CD4-positive, alpha-beta T cell treated with Interleukin-6 for 4 hours (primary cell): ENCODE measurements around the gene SNTG2.

Experiments
- DNase-seq: peaks from one replicate; pipeline ENCODE4 v3.0.0-alpha.2; 2020; ENCODE audit warnings: mixed read lengths

The SNTG2 gene

DNA sequence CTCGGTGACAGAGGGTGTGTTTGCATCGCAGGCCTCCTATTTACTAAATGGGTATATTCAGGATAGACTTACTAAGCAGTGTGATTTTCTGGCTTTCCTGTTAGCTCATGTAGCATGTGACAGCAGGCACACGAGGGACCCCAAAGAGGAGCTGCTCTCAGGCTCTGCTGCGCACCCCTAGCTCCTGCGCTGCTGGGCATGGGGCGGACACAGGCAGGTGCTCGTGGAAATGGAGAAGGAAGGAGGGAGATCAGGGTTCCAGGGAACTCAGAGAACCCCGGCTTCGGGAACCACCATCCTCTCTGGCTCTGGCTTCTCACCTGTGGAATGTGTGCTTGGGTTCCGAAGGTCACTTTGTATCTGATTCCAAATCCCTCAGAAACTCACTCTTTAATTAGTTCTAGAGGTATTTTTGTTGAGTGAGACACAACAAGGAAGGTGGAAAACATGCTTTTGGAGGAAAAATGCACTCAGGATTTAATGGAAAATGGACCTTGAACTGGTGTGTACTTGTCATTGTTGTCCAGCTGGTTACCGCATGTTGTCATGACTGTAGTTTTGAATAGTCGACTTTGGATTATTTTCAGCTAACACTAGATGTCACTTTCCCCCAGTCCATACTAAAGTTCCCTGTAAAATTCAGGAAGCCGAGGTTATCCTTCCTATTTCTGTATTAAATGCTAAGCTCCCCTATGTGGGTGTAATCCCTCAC, 3.5 kb downstream of the SNTG2 start:
- no peak for DNase-seq

DNA sequence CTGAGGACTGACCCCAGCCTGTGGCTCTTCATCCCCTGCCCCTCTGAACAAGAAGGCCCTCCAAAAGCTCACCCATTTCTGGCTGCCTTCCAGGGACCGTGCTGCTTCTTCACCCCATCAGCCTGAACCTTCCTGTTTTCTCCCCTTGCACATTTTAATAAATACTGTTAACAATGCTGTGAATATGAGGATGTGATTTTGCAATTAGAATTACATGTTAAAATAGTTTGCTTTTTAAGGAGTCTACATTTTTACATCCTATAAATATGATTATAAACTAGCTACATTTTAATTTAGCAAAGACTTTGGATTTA, 4.0 kb downstream of the SNTG2 start:
- no peak for DNase-seq

DNA sequence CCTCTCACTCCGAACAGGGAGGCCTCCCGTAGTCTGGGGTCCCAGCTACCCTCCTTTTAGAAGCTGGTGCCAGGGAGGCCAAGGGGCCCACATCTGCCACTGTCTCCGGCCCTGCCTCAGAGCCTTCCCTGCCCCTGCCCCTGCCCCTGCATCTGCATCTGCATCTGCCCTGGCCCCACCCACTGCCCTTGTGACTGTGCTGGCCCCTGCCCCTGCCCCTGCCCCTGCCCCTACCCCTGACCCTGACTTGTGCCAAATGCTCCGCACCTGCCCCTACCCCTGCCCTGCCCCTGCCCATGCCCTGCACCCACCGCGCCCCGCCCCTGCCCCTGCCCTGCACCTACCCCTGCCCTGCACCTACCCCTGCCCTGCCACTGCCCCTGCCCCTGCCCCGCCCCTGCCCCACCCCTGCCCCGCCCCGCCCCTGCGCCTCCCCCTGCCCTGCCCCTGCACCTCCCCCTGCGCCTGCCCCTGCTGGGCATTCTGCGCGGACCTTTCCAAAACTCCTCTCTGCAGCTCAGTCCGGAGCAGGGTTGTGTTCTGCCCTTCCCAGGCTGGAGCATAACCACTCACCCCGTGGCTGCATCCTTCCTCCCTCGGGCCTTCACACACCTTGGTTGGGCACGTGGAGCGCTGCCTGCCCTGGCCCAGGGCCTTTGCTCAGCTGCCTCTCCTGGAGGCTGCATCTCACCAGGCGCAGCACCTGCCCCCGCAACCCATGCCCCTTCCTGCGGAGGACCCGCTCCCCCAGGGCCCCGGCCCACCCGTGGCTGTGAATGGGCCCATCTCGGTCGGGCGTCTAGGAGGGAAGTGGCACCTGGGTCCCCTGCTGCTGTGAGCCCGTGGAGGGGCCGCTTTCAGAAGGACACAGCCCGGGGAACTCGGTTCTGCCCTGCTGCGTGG, 5.4 kb downstream of the SNTG2 start:
- no peak for DNase-seq

DNA sequence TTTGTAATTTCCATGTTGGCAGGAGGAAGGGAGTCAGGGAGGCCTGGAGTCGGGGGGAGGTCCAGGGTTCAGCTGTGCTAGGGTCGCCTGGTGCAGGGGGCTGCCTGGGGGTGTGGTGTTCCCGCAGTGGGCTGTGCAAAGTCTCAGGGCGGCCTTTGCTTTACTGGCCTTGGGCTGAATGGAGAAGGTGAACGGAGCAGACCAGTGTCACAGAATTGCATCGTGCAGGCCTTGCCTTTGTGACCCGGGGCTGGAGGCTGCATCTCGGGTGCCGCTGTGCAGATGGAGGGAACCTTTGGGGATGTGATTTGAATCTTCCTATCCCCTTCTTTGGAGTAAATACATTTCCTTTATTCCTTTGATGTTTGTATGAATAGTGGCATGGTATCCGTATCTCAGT, 8.8 kb downstream of the SNTG2 start:
- no peak for DNase-seq

DNA sequence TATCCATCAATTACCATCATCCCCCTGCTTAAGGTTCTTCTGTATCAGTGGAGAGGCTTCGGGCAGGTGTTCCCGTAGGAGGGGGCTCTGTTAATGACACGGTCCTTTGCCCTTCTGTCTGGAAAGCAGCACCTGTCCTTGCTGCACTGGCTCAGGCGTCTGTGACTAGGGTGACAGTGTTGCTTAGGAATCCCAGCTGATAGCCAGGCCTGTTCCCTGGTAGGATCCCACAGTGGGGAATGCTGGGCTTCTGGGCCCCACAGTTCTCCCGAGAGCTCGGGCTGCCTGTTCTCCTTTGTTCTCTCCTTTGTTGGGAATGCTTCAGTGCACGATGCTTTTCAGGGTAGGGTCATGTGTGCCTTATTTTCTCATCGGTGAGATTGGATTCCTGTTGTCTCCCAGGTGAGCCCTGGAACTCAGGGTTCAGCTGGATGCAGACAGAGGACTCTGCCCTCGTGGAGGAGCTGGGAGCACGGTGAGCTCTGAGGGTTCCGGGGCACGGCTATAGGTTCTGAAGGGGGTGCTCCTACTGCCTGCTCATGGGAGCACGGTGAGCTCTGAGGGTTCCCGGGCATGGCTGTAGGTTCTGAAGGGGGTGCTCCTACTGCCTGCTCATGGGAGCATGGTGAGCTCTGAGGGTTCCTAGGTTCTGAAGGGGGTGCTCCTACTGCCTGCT, 9.6 kb downstream of the SNTG2 start:
- no peak for DNase-seq

DNA sequence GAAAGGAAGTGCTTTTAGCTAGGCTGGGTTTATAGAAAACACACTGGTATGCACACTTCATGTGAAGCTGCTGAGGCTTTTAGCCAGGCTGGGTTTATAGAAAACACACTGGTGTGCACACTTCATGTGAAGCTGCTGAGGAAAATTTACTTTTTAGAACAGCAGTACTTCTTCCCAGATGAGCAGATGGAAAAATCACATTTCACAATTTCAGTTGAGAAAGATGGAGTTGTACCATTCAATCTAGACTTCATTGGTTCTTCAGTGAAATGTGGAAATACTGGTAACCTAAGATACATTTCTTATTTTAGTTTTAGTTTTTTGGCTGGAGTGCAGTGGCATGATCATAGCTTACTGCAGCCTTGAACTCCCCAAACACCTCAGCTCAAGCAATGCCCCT, 11.1 kb downstream of the SNTG2 start:
- DNase-seq, result no peak

DNA sequence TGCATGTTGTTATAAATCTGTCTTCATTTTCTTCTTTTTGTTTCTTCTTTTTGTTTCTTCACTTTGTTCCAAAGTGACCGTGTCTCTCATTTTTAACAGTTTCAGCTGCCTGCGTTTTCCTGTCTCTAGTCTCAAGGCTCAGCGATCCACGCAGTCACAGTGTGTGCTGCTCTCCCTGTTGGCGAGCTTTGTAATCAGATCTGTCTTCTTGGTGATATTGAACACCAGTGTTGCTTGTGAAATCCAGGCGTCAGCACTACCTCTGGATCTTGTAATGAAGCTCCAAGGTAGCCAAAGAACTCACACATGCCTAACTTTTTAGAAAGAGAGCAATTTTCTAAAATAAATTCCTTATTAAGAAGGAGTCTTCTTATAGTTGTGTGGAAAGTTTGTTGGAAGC, 13.2 kb downstream of the SNTG2 start:
- DNase-seq, result no peak

DNA sequence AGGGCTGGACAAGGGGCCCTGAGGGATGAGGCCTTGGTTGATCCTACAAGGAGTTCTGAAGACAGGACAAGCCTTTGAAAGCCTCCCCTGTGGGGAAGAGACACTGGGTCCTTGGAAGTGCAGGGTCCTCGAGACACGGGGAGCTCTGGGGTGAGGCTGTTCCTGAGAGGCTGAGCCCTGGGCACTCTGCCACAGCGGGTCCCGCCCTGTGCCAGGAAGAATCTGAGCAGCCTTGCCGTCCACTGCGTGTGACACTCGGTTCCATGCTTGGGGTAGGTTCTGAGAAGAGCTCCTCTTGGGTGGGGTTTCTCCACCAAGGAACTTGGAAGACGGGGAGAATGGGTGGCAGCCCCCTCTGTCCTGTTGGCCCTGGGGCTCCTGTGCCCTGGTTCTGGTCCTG, 13.9 kb downstream of the SNTG2 start:
- no peak for DNase-seq

DNA sequence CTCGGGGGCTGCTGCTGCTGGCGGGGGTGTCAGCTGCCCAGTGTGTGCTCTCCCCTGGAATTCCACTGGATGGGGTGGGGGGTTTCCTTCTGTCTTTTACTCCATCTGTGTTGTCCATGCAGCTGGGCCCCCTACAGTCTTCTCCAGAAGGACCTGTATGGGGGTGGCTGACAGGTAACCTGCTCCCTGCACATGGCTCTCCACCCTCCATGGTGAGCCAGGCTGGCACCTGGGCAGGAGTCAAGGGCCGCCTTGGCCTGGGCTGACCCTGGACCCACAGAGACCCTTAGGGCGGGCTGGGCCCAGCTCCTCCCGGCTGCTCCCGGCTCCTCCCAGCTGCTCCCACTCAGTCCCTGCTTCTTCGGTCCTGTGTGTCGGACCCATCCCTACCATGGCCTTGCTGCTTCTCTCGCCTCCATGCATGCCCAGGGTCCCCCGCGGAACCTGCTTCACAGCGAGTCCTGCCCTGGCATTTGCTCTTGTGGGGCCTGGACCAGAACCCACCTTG, 15.0 kb downstream of the SNTG2 start:
- no peak for DNase-seq

DNA sequence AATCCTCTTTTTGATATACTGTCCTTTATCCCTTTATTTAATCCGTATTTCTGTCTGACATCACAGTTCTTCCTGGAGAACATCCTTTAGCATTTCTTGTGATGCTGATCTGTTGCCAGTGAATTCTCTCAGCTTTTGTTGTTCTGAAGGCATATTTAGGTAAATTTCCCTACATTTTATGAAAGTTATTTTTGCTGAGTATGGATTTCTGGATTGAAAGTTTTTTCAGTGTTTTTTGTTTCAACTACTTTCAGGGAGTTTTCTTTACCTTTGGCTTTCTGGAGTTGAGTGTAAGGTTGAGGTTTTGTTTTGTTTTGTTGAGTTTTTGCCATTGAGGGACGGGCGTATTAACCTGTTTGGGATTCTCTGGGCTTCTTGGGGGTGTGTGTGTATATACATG, 22.5 kb downstream of the SNTG2 start:
- DNase-seq, result no peak

DNA sequence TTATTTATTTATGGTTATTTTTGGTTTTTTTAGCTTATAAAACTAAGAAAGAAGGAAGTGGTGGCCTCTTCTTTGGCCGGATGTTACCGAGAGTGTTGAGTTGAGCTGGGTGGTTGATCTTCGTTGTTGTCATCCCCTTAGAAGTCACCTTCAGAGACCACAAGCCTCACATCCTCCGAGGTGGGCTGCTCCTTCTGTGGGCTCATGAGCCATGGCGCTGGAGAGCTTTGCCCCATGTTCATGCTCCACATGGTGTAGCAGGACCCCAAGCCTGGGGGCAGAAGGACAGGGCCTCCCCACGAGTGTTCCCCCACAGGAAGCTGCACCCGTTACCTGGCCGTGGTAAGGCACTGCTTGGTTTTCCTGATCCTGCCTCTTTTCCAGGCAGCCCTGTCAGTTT, 23.4 kb downstream of the SNTG2 start:
- DNase-seq, result peak; percentile 16

DNA sequence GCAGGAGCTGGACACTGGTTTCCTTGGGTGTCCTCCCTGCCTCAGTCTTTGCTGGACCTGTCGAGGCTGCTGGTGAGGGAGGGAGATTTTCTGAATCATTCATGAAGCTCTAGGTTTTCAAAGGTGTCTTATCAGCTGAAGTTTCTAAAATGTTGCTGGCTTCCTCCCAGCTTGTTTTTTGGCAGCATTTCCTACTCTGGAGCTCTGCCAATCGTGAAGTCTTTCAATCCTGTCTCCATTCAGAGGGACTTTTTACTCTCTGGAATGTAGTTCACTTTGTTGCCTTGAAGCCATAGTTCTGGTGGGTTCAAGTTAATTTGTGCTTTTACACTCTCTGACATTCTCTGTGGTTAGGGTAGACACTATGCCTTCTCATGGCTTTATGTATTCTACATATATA, 23.9 kb downstream of the SNTG2 start:
- no peak for DNase-seq

DNA sequence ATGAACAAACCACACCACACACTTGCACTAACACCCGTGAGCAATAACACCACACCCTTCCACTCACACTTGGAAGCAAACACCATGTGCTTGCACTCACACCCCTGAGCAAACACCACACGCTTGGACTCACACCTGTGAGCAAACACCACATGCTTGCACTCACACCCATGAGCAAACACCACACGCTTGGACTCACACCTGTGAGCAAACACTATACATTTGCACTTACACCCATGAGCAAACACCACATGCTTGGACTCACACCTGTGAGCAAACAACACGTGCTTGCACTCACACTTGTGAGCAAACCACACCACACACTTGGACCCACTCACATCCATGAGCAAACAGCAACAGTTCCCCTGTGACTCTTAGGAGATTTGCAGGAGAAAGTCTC, 24.4 kb downstream of the SNTG2 start:
- DNase-seq, result no peak

DNA sequence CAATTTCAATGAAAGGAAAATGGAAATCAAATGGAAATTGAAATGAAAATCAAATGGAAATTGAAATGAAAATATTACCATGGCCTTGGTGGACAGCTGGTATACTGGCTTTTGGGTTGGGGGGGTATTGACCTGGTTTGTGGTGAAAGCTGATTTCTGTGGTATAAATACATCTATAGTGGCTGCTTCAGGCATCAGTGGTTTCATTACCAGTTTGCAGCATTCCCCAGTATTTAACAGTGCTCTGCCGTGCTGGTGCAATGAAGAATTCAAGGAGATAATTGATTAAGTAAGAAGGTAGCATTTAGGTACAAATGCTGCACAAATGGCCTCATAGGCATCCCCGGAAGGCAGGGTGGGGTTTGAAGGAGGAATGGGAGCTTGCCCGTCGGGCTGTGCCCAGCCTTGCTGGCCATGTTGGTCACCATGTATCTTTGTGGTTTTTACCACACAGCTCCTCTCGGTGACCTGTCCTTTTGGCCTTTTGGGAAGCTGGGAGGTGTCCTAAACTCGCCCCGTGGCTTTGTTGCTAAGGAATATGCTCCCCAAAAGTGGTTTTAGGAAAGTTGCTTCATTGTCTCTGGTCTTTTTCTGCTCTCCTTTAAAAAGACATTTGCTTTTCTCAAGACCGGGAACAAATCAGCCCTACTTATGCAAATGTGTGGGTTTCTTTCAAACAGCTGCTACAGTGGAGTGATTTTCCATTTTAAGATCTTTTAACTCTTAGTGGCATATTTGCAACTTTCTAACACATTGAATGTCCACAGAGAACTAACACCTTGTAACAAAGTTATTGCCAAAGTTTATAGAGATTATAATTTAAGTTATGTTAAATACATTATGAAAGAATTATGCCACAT, 28.6 kb downstream of the SNTG2 start:
- DNase-seq, result no peak

DNA sequence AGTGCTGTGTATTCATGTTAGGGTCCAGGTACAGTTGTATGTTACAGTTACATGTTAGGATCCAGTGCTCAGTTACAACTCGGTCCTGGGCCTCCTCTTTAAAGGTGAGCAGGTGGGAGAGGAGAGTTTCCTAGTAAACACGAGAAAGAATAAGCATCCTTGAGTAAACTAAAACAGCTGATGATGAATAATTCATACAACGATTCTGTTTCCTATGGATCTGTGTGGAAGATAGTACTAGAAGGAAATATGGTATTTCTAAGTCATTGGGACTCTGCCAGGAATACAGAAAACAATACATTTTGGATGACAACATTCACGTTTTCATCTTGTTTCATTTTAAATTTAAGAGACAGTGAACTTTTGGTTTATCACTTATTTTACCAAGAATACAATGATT, 29.5 kb downstream of the SNTG2 start:
- no peak for DNase-seq

DNA sequence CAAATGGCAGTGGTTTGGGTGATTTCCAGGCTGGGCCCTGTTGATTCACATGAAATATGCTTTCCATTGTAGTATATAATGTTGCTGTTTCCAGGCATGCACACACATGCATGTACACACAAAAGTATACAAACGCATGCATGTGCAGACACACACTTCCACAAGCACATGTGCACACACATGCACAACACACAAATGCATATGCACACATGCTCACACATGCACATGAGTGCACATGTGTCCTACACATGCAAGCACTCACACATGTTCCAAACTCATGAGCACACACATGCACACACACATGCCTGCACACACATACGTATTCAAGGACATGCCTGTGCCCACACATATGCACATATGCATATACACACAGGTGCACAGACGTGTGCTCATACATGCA, 30.6 kb downstream of the SNTG2 start:
- no peak for DNase-seq

DNA sequence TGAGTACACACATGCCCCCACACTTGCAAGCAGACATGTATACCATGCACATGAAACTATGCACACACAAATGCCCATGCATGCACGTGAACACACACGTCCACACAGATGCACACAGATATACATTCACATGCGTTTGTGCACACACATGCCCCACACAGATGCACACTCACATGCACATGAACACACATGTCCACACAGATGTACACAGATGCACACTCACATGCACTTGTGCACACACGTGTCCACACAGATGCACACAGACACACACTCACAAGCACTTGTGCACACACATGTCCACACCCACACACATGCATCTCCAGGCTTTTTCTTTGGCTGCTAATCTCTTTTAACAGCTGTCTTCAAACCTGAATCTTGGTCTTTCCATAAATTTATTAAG, 31.1 kb downstream of the SNTG2 start:
- no peak for DNase-seq

DNA sequence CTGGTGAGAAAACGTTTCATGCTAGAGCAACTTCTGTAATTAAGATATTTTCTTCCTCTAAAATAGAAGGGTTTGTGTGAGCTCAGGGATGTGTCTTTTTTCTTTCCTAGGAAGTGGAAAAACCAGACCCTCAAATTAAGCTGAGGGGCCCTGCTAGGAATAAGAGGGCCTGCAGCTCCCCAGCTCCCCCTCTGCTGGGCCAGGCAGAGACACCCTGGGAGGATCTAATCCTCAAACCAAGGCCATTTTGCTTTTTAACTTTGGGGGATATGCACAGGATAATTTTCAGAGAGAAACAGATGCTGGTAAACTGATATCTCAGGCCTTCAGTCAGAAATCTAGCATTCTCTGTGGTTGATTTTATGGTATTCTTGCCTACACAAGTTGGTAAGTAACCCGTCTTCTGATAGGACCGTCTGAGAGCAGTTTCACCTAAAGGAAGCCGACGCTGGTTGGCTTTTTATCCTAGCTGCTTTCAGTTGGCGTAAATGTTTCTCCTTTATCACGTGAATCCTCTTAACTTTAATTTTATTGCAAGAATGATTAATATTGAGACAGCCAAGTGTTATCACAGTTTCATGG, 34.8 kb downstream of the SNTG2 start:
- DNase-seq, result no peak

DNA sequence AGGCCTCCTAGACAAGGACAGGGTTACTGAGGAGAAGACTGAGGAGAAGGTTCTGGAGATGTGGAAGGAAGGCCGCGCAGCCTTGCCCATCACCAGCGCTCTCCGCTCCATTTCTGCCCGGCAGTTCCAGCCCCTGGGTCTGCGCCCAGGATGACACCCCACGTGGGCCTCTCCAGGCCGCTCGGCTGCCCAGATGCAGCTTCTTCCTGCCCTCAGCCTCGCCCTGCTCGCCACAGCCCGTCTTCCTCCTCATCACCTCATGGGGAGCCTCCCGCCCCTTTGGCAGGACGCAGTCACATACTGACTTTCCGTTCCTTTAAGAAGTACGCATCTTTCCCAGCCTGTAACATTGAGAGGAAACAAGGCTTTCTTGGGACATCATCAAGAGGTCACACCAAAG, 37.1 kb downstream of the SNTG2 start:
- DNase-seq, result no peak

DNA sequence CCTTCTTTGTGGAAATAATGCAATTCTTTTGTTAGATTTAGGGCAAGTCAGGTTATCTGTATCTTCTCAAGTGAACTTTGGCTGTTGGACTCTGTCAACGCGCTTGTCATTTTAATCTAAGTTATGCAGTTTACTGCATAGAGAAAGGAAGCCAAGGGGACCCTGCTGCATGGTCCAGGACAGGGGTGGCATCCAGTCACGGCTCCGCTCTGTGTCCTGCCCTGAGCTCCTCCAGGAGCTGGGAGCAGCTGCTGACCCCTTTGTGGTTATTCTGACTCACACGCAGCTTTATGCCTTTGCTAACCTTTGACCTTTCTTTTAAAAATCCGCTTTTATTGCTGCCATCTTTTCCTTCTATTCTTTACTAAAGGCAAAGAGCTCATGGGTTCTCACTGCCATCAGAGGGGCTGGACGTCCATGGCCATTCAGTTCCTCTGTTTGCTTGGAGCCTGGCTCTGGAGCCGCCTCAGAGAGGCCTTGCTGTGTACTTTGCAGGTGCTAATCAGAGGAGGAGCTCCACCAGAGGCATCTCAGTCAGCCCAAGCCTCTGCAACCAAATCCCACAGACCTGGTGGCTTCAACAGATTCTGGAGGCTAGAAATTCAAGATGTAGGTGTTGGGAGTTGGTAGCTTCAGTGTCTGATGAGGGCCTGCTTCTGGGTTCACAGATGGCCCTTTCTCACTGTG, 39.3 kb downstream of the SNTG2 start:
- no peak for DNase-seq

DNA sequence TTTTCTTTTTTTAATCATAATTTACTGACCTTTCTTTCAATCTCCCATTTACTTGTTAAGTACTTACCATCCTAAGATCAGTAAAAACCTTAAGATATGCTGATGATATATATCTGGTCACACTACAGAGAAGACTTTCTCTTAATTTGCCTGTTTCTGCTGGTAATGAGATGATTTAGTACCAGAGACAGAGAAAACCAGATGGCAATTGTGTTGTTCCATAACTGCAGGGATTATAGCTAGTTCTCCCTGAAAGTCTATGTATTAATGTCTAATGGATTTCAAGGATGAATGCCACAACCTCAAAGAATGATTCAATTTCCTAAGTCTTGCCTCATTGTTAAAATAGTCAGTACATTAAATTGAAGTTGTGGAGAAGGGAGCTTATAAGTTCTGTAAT, 40.3 kb downstream of the SNTG2 start:
- DNase-seq, result no peak

DNA sequence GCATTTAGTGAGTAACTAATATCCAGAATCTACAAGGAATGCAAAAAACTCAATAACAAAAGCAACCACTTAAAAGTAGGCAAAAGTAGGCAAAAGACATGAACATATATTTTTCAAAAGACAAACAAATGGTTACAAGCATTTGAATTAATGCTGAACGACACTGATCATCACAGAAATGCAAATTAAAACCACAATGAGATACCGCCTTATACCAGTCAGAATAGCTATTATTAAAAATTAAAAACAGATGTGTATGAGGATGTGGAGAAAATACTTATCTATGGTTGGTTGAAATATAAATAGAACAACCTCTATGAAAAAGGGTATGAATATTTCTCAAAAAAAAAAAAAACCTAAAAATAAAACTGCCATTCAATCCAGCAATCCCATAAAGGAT, 51.7 kb downstream of the SNTG2 start:
- no peak for DNase-seq
